Osteocyte (in vitro differentiated cells): ENCODE results near the gene CHST15. TPM values are rescaled to one million over a fixed set of nuclear protein-coding genes. Genes with fewer than 3 reads are reported as not detected.

Source experiments
- DNase-seq: peaks from one replicate; pipeline ENCODE4 v3.0.0; 2021; ENCODE audit warnings: mixed read lengths; ENCODE audit not compliant: unreplicated experiment; ENCODE audit errors: extremely low spot score
- H3K27ac Mint-ChIP-seq: one replicate; pipeline ENCODE4 v1.8.0; 2021; ENCODE audit warnings: mild to moderate bottlenecking, mixed read lengths; ENCODE audit not compliant: unreplicated experiment
- H3K27me3 Mint-ChIP-seq: one replicate; pipeline ENCODE4 v1.8.0; 2021; ENCODE audit warnings: mixed read lengths; ENCODE audit not compliant: unreplicated experiment
- H3K36me3 Mint-ChIP-seq: one replicate; pipeline ENCODE4 v1.8.0; 2021; ENCODE audit warnings: mixed read lengths; ENCODE audit not compliant: unreplicated experiment
- H3K4me1 Mint-ChIP-seq: one replicate; pipeline ENCODE4 v1.8.0; 2021; ENCODE audit warnings: mixed read lengths; ENCODE audit not compliant: unreplicated experiment
- H3K4me3 Mint-ChIP-seq: one replicate; pipeline ENCODE4 v1.8.0; 2021; ENCODE audit warnings: mild to moderate bottlenecking, moderate library complexity, mixed read lengths; ENCODE audit not compliant: unreplicated experiment
- H3K9me3 Mint-ChIP-seq: one replicate; pipeline ENCODE4 v1.8.0; 2021; ENCODE audit warnings: mixed read lengths; ENCODE audit not compliant: unreplicated experiment
- total RNA-seq: library from RNA; stranded (reverse); gene quantifications from 2 replicates; pipeline ENCODE4 v1.2.1, GENCODE V29; 2021
- TF ChIP-seq, protein P1 (sequence below): fragments of 200-600 bp; sonication (generic); IDR thresholded peaks from 2 replicates; pipeline ENCODE4 v1.5.0; 2021; ENCODE audit warnings: antibody characterized with exemption, mild to moderate bottlenecking, moderate library complexity

CHST15 gene
- total RNA-seq, 1 donor from 2014 or later: 66.3 TPM

GRCh38 chr10:124050021-124051015 is 43.1 kb downstream of the CHST15 start:
- Mint-ChIP-seq H3K4me3 (no peak overlapping the region), H3K27ac (no peak overlapping the region), H3K4me1 (peaks cover 59% of the 10 kb centered on the region), H3K27me3 (no peaks in the 10 kb centered on the region), H3K9me3 (no peaks in the 10 kb centered on the region), H3K36me3 (peaks cover 16% of the 10 kb centered on the region)
- TF ChIP-seq, protein P1, sequence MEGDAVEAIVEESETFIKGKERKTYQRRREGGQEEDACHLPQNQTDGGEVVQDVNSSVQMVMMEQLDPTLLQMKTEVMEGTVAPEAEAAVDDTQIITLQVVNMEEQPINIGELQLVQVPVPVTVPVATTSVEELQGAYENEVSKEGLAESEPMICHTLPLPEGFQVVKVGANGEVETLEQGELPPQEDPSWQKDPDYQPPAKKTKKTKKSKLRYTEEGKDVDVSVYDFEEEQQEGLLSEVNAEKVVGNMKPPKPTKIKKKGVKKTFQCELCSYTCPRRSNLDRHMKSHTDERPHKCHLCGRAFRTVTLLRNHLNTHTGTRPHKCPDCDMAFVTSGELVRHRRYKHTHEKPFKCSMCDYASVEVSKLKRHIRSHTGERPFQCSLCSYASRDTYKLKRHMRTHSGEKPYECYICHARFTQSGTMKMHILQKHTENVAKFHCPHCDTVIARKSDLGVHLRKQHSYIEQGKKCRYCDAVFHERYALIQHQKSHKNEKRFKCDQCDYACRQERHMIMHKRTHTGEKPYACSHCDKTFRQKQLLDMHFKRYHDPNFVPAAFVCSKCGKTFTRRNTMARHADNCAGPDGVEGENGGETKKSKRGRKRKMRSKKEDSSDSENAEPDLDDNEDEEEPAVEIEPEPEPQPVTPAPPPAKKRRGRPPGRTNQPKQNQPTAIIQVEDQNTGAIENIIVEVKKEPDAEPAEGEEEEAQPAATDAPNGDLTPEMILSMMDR: no peak
- DNase-seq: no peak

DNA sequence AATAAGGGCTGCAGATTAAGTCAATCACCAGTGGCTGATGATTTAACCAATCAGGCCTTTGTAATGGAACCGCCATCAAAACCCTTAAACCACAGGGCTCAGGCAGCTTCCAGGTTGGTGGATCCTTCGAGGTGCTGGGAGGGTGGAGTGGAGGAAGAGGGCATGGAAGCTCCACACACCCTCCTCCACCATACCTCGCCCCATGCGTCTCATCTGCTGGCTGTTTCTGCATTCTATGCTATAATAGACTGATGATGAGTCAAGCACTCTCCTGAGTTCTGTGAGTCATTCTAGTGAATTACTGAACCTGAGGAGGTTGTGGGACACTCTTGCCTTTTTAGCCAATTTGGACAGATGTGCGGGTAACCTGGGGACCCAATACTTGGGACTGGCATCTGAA is 43.9 kb downstream of the CHST15 start:
- DNase-seq: no peak
- Mint-ChIP-seq H3K4me1 (peaks cover 66% of the 10 kb centered on the region), H3K27ac (no peak overlapping the region), H3K9me3 (no peaks in the 10 kb centered on the region), H3K36me3 (peaks cover 23% of the 10 kb centered on the region), H3K27me3 (no peaks in the 10 kb centered on the region), H3K4me3 (no peak overlapping the region)
- TF ChIP-seq, protein P1: no peak

DNA sequence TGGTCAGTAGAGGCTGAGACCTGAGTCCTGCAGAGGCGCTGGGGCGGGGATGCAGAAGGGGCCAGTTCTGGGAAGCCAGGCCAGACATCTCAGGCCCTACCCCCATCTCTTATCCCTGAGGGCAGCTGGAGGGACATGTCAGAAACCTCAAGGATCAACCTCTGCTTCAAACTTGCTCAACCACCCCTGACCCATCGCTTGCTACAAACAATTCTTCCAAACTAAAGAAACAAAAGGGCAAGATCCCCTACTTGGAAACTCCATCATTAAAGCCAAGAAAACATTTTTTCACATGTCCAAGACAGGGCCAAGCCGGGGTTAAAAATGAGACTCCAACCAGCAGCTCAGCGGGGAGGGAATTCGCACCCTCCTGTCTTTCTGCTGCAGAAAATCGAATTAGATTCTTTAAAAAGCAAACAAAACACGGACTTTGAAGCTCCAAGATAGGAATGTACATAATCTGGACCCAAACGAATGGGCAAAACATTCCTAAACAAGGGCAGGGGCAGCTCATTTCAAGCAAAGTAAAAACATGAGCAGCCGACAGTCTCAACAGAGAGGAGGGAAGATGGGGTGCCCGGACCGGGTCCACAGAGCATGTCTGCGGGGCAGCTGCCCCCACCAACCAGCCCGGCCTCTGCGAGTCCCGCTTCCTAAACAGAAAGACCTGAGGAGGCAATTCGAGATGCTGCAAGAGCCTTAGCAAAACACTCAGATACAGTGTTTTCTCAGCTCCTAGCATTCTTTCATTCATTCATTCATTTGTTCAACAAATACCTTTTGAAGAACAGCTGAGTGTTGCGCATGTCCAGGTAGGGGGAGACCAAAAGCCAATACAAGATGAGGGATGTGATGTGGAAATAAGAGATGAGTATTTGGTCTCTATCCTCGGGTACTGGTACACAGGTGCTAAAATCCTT is 44.8 kb downstream of the CHST15 start:
- peaks cover 63% of the 10 kb centered on the region for H3K4me1 Mint-ChIP-seq
- no peaks in the 10 kb centered on the region for H3K9me3 Mint-ChIP-seq
- no peaks in the 10 kb centered on the region for H3K27me3 Mint-ChIP-seq
- peaks cover 29% of the 10 kb centered on the region for H3K36me3 Mint-ChIP-seq
- H3K4me3 Mint-ChIP-seq: peak overlapping the region; percentile 27
- TF ChIP-seq, protein P1: no peak
- no peak for DNase-seq
- peak overlapping the region; percentile 71 for H3K27ac Mint-ChIP-seq

- H3K36me3 Mint-ChIP-seq: peaks cover 34% of the 10 kb centered on the region
- H3K4me3 Mint-ChIP-seq: no peak overlapping the region
- peaks cover 70% of the 10 kb centered on the region for H3K4me1 Mint-ChIP-seq
- no peaks in the 10 kb centered on the region for H3K9me3 Mint-ChIP-seq
- H3K27me3 Mint-ChIP-seq: no peaks in the 10 kb centered on the region
- H3K27ac Mint-ChIP-seq: peak overlapping the region; percentile 71
- DNase-seq: no peak
- TF ChIP-seq, protein P1: no peak
These were observed 45.8 kb downstream of the CHST15 start for GRCh38 chr10:124047427-124048152.
